Measurements from ENCODE around the gene VSIG10L. TPM values are rescaled to one million over a fixed set of nuclear protein-coding genes. Genes with fewer than 3 reads are reported as not detected.

Gene VSIG10L
- total RNA-seq = 1 to 10 TPM; 3.0 to 6.4 TPM

DNA sequence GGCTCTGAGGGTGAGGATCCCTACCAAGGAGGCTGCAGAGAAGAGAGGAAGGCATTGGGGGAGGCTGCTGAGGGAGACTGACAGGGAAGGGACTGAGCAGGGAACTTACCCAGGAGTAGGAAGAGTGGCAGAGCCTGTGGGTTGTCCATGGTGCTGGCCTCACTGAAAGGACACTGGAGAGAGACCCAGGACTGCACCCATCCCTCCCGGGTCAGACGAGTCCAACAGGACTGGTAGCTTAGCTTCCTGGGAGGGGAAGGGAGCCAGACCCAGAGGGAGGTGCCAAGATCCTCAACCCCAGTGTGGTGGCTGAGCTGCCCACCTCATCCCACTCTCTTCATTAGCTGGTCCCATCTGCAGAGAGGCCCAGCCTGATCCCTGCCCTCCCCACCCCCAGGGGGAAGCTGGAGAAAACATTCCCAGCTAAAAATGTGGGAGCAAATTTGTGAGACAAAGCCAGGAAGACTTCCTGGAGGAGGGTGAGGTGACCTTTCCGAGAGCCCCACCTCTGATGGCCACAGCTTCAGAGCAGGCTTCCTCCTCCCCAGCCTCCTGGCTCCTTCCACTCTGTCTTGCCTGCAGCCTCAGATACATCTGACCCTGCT lies at the start of gene VSIG10L:
Gene VSIG10L (minus strand): TSS at position 164 of the 605 bp plus-strand sequence. CDS start 15 bp downstream, at position 149.
- ATAC-seq (no peak), DNase-seq (ENCODE audit: low spot score in 2 of 2) (no peak)
- peak within 1 kb of the TSS; percentile 36 to 79 for H3K27ac Mint-ChIP-seq
- no peaks in the 10 kb centered on the region for H3K9me3 Mint-ChIP-seq
- peaks cover 7 to 8% of the 10 kb centered on the region in 2 donors for H3K36me3 Mint-ChIP-seq

DNA sequence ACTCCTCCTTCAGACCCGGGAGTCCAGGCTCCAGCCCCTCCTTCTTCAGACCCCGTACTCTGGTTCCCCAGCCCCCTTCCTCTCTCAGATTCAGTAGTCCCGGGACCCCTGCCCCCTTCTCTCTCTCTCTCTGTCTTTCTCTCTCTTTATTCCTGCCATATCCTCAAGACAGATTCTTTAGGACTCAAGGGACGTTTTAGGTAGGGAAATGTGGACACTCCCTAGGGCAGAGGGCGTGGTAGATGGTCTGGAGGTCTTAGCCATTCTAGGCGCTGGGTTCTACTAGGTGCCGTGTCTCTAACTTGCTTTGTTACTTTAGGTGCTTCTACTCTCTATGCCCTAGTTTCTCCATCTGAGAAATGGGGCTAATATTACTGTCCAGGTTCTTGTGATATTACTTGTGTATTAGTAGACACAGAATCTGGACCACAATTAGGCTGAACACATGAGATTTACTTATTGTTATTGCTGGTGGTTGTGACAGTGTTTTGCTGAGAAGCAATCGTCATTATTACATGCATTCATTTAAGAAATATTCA lies 49.2 kb upstream of the VSIG10L start:
- H3K27ac Mint-ChIP-seq = peak overlapping the region; percentile 69 to 70
- no peaks in the 10 kb centered on the region for H3K9me3 Mint-ChIP-seq
- ATAC-seq = no peak
- no peak for DNase-seq (ENCODE audit: low spot score in 2 of 2)
- peaks cover 9 to 10% of the 10 kb centered on the region in 2 donors for H3K36me3 Mint-ChIP-seq

DNA sequence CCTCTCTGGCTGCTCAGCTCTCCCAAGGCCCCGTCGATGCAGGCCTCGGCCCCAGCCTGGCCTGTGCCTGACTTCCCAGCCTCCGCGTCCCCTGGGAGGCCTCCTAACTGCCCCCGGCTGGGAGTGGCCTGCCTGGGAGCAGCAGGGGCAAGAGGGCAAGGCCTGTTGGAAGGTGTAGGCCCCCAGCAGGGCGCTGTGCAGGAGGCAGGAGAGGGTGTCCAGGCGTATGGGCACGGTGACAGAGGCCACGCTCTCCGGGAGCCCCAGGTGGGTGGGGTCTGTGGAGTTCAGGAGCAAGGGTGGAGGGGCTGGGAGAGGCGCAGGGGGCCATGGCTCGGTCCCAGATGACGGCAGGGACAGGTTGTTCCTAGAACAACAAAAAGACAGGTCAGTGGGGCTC lies 47.2 kb upstream of the VSIG10L start:
- DNase-seq (ENCODE audit: low spot score in 2 of 2) (no peak), ATAC-seq (no peak)
- H3K36me3 Mint-ChIP-seq = no peaks in the 10 kb centered on the region
- H3K9me3 Mint-ChIP-seq = no peaks in the 10 kb centered on the region
- H3K27ac Mint-ChIP-seq = peak overlapping the region in 1 of 2 donors; percentile 71

DNA sequence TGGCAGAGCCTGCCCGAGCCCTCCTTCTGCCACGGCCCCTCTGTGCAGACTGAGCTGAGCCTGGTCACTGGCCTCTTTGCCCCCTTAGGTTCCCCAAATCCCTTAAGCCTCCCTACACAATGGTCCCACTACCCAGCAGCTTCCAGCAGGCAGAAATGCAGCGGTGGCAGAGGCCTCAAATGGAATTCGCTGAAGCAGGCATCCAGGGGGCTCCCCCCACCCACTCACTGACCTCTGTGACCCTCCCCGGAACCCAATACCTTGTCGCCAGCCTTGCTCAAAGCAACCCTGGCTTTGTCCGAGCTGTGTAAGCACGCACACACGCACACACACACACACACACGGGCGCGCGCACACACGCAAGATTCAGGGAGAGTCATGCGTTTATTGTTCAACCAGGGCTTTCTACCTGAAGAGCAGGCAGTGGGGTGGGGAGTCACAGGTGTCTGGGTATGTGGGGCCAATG lies 46.0 kb upstream of the VSIG10L start, which contains the start of gene LIM2:
Gene LIM2 (minus strand): TSS at position 51 of the 466 bp plus-strand sequence. CDS start 531 bp downstream, outside the sequence.
- DNase-seq (ENCODE audit: low spot score in 2 of 2) (no peak), ATAC-seq (no peak)
- no peaks in the 10 kb centered on the region for H3K36me3 Mint-ChIP-seq

DNA sequence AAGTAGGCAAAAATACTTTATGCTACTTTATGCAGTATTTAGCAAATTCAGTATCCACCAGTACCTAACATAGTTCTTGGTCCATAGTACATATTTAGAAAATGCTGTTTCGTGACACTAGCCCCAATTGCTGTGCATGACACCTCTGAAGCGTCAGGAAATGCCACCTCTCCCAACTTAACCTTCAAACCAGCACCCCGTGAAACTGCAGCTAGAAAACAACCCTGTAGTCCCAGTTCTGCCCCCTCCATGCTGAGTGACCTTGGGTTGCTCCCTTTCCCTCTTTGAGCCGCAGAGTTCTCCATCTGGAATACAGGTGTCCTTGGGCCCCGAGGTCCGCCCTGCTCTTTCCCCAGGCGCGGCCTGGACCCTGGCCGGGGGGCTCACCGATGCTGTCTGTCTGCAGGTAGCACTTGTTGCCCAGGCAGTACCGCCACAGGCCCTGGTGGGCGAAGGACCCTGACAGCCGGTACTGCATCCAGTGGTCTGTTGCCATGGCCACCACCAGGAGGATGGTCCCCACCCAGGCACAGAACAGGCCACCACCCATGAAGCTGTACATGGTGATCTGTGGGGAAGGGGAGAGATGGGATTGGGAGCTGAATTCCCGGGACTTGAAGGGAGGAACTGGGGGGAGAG lies 45.1 kb upstream of the VSIG10L start:
- no peaks in the 10 kb centered on the region for H3K9me3 Mint-ChIP-seq
- peak overlapping the region in 1 of 2 donors; percentile 66 for H3K27ac Mint-ChIP-seq
- H3K36me3 Mint-ChIP-seq = no peaks in the 10 kb centered on the region
- no peak for DNase-seq (ENCODE audit: low spot score in 2 of 2)
- ATAC-seq = no peak

More for the DNA sequence above, 46.0 kb upstream of the VSIG10L start, which contains the start of gene LIM2:
- no peaks in the 10 kb centered on the region for H3K9me3 Mint-ChIP-seq
- H3K27ac Mint-ChIP-seq = peak within 1 kb of the TSS; percentile 22 to 71

- ATAC-seq = peak in 1 of 2 donors; percentile 21
- H3K36me3 Mint-ChIP-seq = no peaks in the 10 kb centered on the region
- no peak for DNase-seq (ENCODE audit: low spot score in 2 of 2)
- no peak overlapping the region for H3K27ac Mint-ChIP-seq
- no peaks in the 10 kb centered on the region for H3K9me3 Mint-ChIP-seq
Observed at GRCh38 chr19:51382004-51382403, 40.1 kb upstream of the VSIG10L start.

GRCh38 chr19:51380379-51380778 lies 38.4 kb upstream of the VSIG10L start:
- ATAC-seq = no peak
- Mint-ChIP-seq H3K9me3 (peaks cover 0 to under 1% of the 10 kb centered on the region in 2 donors), H3K36me3 (peaks cover 2% of the 10 kb centered on the region in 2 donors), H3K27ac (peak overlapping the region; percentile 16 to 35)
- DNase-seq (ENCODE audit: low spot score in 2 of 2) = no peak

DNA sequence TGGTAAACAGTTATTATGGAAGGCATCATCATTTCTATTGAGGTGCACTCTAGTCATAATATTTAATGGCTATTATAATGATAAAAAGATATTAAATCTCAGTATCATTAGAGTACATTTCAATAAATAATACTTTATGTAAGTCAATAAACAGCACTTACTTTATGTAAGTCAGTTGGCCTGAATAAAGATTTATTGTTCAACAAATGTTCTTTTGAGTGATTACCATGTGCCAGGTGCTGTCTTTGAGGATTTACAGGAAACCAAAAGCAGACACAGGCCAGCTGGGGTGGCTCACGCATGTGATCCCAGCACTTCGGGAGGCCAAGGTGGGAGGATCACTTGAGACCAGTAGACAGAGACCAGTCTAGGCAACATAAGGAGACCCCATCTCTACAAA lies 35.5 kb upstream of the VSIG10L start:
- H3K9me3 Mint-ChIP-seq = peaks cover 4 to 7% of the 10 kb centered on the region in 2 donors

GRCh38 chr19:51375504-51376221 lies 33.7 kb upstream of the VSIG10L start:
- DNase-seq (ENCODE audit: low spot score in 2 of 2) = peak in 1 of 2 donors; percentile 85
- ATAC-seq = peak; percentile 13 to 63
- Mint-ChIP-seq H3K9me3 (peaks cover 4 to 7% of the 10 kb centered on the region in 2 donors), H3K27ac (peak overlapping the region; percentile 73 to 84), H3K36me3 (peaks cover 10 to 35% of the 10 kb centered on the region in 2 donors)

More for the DNA sequence above, 35.5 kb upstream of the VSIG10L start:
- Mint-ChIP-seq H3K36me3 (peaks cover 5 to 21% of the 10 kb centered on the region in 2 donors), H3K27ac (no peak overlapping the region)
- ATAC-seq (no peak), DNase-seq (ENCODE audit: low spot score in 2 of 2) (no peak)

GRCh38 chr19:51372649-51373504 lies 30.9 kb upstream of the VSIG10L start, which contains the start of gene NKG7:
NKG7 (minus strand) TSS chr19:51372654; CDS start chr19:51372535, 119 bp downstream.
- DNase-seq (ENCODE audit: low spot score in 2 of 2) = peak; percentile 70 to 85
- H3K9me3 Mint-ChIP-seq = peaks cover 4 to 7% of the 10 kb centered on the region in 2 donors
- peaks cover 10 to 43% of the 10 kb centered on the region in 2 donors for H3K36me3 Mint-ChIP-seq
- peak within 1 kb of the TSS; percentile 85 to 88 for H3K27ac Mint-ChIP-seq
- ATAC-seq = peak; percentile 75 to 86

DNA sequence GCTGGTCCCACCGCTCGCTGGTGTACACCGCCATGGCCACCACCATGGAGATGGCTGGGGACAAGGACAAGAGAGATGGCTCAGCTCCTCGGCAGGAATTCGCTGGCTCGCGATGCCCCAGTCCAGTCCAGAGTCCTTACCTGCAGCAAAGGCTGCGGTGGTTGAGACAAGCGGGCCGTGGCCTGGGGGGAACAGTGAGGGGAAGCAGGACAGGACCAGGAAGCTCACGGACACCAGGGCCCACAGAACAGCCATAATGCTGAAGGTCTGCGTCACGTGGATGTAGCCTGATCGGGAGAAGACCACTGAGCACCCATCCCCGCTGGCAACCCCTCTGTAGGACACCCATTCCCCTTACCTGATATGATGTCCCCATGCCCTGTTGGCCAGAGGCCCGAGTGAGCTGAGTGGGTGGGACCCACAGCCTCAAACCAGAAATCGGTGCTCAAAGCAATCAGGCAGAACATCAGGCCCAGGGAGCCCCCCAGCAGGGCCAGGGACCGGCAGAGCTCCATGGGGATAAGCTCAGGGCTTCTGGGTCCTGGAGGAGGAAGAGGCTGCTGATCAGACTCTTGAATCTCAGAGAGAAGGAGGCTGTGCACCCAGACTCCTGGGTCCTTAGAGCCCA lies 30.2 kb upstream of the VSIG10L start:
- Mint-ChIP-seq H3K36me3 (peaks cover 11 to 47% of the 10 kb centered on the region in 2 donors), H3K9me3 (peaks cover 4 to 7% of the 10 kb centered on the region in 2 donors), H3K27ac (peak overlapping the region; percentile 85 to 88)
- DNase-seq (ENCODE audit: low spot score in 2 of 2) = no peak
- no peak for ATAC-seq

DNA sequence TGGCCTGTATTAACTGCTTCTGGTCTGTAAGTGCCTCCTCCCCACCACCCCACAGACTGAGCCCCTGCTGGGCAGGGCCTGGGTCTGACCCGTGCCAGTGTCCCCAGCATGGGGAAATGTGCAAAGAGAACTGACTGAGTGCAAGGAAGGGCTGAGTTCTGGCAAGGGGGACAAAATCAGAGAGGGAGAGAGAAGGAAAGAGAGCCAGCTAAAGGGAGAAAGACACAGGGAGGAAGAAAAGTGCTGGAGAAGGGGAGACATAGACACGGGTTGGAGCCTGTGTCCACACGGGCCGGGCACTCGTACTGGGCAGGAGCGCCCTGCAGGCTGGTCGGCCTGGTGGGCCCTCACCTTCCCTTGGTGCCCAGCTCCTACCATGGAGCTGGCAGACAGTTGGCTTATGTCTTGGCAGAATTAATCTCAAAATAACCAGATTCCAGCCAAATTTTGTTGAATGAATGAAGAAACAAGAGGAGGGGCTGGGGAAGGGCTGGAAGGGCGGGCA lies 29.3 kb upstream of the VSIG10L start:
- peaks cover 4 to 7% of the 10 kb centered on the region in 2 donors for H3K9me3 Mint-ChIP-seq
- ATAC-seq = no peak
- H3K27ac Mint-ChIP-seq = peak overlapping the region in 1 of 2 donors; percentile 85
- H3K36me3 Mint-ChIP-seq = peaks cover 19 to 55% of the 10 kb centered on the region in 2 donors
- no peak for DNase-seq (ENCODE audit: low spot score in 2 of 2)

DNA sequence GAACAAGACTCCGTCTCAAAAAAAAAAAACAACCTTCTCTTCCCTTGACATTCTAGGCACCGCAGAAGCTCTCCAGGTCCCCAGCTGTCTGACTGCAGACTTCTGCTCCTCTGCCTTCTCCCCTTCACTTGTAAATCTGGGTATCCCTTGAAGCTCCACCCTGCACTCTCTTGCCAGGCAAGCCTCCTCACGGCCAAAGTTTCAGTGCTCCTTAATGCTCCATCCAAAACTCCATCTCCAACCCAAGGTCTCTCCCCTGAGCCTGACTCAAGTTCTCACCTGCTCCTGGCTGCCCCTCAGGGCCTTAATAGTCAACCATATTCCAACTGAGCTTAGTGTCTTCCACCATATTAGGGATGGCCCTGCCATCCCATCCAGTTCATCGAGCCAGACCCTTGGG lies 28.3 kb upstream of the VSIG10L start:
- Mint-ChIP-seq H3K27ac (no peak overlapping the region), H3K9me3 (peaks cover 1 to 7% of the 10 kb centered on the region in 2 donors), H3K36me3 (peaks cover 25 to 61% of the 10 kb centered on the region in 2 donors)
- ATAC-seq (no peak), DNase-seq (ENCODE audit: low spot score in 2 of 2) (no peak)

GRCh38 chr19:51368366-51369282 lies 26.7 kb upstream of the VSIG10L start, which contains the start of gene CLDND2:
CLDND2 (minus strand) TSS chr19:51369003; CDS start chr19:51368577, 426 bp downstream.
- Mint-ChIP-seq H3K27ac (peak within 1 kb of the TSS; percentile 62 to 99), H3K36me3 (peaks cover 32 to 47% of the 10 kb centered on the region in 2 donors), H3K9me3 (no peaks in the 10 kb centered on the region)
- no peak for ATAC-seq
- no peak for DNase-seq (ENCODE audit: low spot score in 2 of 2)
